Cerebellar nuclear complex (tissue), 1 donor: ENCODE data around the gene CCDC102B.
"Not testable (repeated sequence)": the region's sequence is repeated elsewhere in the genome, so short reads cannot be mapped to it uniquely, and the experiment has no call there.

Source experiments
- DNase-seq, 2 experiments: peaks; one replicate each; lab custom pipeline; 2025; lab: John Stamatoyannopoulos, UW

Gene CCDC102B

DNA sequence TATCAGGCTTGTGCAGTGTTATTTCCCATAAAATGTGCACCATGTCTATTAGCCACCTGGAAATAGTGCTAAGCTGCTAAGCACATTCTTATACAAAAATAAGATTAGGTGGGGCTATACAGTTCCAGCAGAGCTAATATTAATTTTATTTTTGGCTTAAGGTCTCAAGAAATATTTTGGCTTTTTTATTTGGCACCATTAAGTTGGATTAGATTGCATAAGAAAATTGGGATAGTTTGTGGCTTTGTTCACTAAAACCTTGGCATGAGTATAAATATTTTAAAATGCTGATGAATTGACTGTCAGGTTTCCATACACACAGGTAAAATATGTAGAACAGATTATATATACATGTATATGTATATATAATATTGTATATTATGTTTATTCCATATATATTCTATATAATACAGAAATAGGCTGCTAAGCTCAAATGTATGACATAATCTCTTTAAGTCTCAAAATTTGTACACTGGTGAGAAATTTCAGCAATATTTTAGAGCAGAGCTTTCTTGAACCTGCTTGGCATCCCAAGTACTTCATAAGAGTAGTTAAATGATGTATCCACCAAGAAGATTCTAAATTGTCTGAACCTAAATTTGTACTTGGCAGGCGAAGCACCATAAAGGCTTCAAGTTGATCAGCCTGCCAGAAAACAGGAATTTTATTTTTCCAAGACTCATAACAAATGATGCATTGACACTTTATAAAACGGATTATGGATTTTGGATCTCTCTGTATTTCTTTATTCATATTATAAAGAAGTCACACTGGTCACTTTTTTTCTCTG, 32.6 kb downstream of the CCDC102B start:
- no peak for DNase-seq

- no peak for DNase-seq
Observed at GRCh38 chr18:68833756-68834155, 35.9 kb downstream of the CCDC102B start.

DNA sequence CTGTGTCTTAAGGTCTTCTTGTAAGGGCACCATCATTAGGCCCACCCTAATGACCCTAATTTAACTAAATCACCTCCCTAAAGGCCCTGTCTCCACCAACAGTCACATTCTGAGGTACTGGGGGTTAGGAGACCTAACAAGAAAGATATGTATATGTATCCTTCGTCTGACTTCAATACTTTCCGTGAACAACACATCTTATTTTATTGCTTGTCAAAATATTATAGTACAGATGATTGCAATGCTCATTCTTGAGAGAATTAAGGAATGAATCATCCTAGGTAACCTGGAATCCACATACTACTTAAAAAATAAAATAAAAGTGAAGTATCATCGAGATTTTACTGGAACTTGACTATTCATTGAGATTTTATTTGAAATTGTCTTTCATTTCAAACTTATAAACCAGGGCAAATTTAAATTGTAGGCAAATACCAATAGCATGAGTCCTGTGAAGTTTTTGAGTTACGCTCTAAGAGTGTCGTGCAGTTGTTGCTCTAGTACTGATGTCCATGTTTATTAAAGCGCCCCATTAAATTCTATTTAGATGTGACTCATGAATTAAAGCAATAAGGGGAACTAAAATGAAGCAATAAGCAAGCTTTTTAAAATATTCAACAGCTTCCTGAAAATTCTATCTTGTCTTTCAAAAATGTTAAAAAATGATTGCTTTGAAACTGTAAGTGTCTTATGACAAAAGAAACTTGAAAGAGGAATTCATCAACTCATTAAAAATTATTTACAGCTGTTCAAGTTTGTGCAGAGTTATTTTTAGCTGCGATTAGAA, 40.0 kb downstream of the CCDC102B start:
- no peak for DNase-seq

DNA sequence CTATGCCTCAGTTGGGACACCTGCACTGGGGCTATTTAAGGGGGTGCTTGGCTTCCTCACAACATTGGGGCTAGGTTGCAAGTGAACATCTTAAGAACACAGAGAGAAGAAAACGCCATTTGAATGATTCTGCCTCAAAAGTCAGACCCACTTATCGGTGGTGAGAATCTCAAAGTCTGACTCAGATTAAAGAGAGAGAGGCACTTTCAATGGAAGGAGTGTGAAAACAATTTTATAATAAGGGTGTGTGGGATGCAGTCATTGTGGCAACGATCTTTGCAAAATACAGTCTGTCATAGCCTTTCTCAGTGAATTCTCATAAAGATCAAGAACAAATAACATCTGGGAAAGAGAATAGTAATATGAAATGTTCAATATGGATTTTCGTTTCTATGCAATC, 41.8 kb downstream of the CCDC102B start:
- no peak for DNase-seq

GRCh38 chr18:68840554-68841263, 42.8 kb downstream of the CCDC102B start:
- no peak for DNase-seq

DNA sequence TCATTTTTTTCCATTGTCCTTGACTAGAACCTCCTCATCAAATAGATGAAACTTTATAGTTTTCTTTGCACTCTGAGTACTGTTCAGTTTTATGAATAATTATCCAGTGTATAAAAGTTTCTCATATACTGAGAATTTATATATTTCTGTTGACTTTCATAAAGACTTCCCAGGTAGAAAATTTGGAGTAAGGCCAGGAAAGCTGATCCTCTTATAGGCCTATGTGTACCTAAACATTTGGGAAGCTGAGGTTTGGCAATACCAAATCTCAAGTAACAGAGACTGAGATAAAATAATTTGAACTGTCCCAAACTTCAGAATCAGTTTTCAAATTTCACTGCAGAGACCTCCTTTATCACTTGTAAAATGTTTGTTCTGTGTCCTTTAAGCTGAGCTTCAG, 43.4 kb downstream of the CCDC102B start:
- DNase-seq, result no peak

DNA sequence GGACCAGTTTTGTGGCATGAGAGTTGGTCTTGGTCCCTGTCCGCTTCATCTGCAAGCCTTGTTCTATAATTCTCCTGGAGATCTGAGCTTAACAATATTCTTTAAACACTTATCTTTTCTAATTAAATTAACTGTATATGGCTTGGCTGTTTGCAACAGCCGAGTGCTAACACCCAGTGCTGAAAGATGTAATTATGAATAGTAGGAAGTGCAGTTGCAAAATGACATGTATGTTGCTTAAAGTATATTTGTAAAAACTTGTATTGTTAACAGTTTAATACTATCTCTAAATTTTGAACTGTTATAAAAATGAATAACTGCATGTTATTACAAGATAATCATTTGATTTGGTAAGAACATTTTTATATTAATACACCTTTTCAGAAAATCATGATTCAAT, 45.1 kb downstream of the CCDC102B start:
- no peak for DNase-seq

GRCh38 chr18:68843473-68844089, 45.7 kb downstream of the CCDC102B start:
- no peak for DNase-seq

GRCh38 chr18:68847219-68847837, 49.4 kb downstream of the CCDC102B start:
- no peak for DNase-seq

- no peak for DNase-seq
Observed at GRCh38 chr18:68848242-68848641, 50.4 kb downstream of the CCDC102B start.

DNA sequence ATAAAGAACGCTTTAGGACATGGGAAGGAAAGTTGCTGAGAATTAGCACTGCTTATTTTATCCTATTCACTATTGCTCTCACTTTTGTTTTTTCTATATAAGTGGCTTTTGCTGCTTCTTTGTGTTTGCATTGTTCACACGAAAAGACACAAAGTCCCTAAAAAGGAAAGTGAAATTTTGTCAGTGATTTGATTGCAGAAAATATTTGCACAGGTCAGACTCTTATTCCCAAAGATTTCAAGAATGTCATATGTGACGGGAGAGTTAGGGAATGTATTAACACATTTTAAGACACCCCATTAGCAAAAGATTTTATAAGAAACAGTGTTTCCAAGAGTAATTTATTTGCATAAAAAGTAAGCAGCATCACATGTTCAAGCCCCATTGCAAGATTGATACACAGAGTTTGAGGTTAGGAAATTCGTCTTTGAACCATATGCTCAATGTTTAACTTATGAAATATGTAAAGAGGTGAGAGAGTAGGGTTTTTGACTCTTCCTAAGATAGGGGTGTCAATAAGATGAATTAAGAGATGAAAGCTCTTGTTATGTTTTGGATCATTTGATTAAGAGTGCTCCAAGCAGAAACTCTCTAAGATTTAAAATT, 57.0 kb downstream of the CCDC102B start:
- no peak for DNase-seq

DNA sequence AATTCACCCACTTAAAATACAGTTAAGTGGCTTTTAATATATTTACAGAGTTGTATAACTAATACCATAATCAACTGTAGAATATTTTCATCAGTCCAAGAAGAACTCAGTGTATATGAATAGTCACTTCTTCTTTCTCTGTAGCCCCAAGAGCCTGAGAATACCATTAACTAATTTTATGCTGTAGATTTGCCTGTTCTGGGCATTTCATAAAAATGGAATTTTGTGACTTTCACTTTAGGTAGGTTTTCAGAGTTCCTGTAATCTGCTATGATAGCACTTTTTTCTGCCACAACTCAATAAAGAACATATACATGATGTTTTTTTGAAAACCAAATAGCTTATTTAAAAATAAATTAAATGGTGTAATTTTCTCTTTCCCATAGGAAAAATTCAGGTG, 57.6 kb downstream of the CCDC102B start:
- no peak for DNase-seq

- no peak for DNase-seq
Observed at GRCh38 chr18:68861365-68861764, 63.5 kb downstream of the CCDC102B start.

DNA sequence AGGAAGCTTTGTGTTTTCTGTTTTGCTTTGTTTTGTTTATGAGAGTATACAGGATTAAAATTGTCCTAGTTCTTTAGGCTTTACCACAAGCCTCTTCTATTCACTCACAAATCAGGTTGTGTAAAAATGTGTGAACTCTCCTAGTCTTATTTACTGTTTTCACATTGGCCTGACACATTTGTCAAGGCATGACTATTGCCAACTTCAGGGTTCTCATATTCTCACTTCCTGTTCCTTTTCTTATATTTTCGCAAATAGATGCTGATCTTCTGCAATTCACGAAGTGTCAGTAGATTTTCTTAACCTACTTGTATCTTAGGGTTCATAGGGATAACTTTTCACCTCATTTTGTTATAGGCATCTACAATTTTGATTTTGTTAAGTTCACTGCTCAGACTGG, 67.1 kb downstream of the CCDC102B start:
- DNase-seq, result no peak

GRCh38 chr18:68865503-68865902, 67.6 kb downstream of the CCDC102B start:
- DNase-seq, result no peak

- DNase-seq, result no peak
Observed at GRCh38 chr18:68873003-68873402, 75.1 kb downstream of the CCDC102B start.

GRCh38 chr18:68874361-68874760, 76.5 kb downstream of the CCDC102B start:
- DNase-seq, result no peak

DNA sequence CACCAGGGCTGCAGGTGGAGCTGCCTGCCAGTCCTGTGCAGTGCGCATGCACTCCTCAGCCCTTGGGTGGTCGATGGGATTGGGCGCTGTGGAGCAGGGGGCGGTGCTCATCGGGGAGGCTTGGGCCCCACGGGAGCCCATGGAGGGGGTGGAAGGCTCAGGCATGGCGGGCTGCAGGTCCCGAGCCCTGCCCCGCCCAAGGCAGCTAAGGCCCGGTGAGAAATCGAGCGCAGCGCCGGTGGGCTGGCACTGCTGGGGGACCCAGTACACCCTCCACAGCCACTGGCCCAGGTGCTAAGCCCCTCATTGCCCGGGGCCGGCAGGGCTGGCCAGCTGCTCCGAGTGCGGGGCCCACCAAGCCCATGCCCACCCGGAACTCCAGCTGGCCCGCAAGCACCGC, 82.1 kb downstream of the CCDC102B start:
- DNase-seq, result not testable (repeated sequence)

DNA sequence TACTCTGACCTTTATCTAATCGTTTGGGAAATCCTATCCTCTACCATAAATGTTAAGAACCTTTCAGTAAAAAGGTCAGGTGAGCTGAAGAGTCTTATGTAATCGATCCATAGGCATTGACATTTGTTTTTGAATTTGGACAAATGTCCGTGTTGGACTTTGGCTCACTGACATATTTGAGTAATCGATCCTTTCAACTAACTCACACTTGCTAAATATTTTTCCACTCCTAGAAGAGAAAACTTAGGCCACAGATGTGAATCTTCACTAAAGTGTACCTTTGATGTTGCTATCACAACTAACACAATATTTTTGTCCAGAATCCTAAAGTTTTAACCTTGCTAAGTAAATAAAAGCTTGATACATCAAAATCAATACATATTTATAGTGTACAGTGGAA, 89.5 kb downstream of the CCDC102B start:
- no peak for DNase-seq

GRCh38 chr18:68893354-68893753, 95.5 kb downstream of the CCDC102B start:
- no peak for DNase-seq

DNA sequence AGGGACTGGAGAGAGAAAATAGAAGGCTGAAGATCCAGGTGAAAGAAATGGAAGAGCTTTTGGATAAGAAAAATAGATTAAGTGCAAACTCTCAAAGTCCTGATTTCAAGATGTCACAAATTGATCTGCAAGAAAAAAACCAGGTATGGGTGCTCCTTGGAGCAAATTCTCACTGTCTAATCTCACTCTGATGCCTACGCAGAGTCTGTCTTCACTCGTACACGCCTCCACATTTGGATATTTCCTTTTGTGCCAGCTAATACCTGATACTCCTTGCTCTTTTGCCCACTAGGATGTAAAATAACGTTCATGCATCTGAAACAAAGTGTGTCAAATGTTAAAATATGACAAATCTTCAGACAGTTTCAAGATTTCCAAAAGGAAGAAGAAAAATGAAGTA, 99.4 kb downstream of the CCDC102B start:
- DNase-seq, result no peak
